Activated CD4-positive, alpha-beta T cell treated with anti-CD3 and anti-CD28 coated beads for 48 hours (primary cell): ENCODE data around the gene LYRM9.
"Not testable (repeated sequence)": the region's sequence is repeated elsewhere in the genome, so short reads cannot be mapped to it uniquely, and the experiment has no call there.

Experiments
- DNase-seq: peaks from one replicate; pipeline ENCODE4 v3.0.0-alpha.2; 2020

Gene LYRM9

DNA sequence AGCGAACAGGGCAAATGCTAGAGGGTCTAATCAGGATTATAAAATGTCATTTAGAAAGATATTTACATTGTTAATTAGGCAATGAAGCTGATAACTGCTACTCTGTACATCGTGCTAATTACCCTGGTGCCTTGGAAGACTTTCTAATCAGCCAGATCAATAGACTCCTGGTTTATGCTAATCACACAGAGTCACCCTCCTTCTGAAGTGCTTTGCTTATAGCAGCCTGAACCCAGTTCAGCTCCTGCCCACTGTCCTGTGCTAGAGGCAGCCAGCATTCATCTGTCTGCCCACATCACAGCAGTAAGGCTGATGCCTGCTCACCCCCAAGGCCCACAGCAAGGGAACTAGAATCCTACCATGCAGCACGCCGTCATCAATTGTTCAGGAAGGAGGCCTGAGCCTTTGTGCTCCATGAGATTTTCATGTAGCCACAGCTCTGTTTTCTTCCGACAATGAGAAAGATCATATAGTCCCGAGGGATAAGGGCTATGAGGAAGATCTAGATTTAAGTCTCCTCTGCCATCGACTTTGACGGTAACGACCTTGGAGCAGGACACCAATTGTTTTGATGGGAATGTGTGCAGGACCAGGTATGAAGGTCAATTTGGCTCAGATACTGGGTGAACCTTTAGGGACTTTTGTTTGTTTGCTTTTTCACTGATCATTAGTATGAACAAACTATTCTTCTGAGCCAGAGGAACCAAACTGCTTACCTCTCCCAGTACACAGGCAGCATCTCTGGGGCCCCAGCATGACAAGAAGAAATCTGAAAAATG lies 12.5 kb upstream of the LYRM9 start:
- DNase-seq, result no peak

DNA sequence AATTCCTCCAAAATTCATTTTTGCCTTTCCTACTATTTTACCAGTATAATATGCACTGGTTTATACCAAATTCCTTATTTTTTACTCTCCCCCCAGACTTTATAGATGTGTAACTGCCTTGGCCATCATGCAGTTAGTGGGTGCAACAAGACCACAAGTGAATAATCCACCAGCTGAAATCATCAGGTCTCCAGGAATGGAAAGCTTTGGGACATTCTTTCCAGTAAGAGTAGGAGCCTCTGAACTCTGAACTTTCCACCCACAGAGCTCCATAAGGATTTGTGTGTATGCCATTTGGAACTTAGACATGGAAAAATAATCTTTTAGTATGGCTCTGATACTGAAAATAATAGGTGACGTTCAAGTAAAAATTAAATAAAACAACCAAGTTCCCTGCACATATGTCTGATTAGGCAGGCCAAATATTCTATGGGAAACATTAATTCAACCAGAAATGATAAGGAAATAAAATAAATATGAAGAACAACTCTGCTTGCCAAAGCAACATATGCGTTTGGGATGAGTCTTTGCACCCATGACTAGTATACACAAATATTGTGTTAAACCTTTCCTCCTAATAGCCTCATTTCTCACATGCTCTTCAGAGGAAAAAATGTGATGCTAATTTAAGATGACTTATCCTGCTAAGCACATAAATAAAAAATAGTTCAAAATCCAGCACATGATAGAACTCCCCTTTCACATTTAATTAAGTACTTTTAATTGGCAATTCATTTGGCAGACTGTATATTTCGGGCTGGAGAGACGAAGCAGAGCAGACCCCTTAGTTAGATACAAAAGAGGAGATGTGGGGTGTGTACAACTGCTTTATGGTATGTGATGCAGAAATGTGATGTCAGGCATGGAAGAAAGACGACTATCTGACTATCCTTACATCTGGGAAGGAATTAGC lies 11.6 kb upstream of the LYRM9 start:
- DNase-seq, result no peak

DNA sequence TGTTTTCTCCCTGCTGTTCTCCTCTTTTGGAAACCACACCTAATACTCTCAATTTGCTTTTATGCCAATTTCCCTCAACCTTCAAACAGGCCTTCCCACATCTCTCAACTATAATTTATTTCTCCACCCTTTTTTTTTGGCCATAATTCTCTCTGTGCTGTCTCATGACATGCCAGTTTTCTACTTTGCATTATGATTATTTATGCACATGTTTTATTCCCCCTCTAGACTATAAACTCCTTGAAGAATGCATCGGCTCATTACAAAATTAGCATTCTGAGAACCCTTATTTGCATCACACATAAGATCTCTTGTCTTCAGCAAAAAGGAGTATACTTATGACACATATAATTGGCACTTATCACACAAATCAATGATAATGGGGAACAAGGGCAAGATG lies 10.9 kb upstream of the LYRM9 start:
- DNase-seq, result no peak

DNA sequence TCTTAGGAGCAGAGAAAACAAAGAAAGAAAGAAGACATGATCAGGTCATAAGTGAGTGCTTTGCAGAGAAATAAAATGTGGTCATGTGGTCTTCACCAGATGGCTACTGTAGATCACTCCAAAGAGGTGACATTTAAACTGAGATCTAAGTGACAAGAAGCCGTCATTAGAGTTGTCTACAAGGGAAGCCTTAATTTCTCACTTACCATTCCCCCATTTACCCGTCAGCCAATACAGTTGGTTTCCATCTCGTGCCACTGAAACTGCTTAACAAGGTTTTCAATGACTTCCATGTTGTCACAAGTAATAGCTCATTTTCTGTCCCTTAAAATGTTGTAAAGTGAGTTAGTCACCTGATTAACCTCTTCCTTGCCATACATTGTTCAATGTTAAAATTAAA lies 6.4 kb upstream of the LYRM9 start:
- no peak for DNase-seq

DNA sequence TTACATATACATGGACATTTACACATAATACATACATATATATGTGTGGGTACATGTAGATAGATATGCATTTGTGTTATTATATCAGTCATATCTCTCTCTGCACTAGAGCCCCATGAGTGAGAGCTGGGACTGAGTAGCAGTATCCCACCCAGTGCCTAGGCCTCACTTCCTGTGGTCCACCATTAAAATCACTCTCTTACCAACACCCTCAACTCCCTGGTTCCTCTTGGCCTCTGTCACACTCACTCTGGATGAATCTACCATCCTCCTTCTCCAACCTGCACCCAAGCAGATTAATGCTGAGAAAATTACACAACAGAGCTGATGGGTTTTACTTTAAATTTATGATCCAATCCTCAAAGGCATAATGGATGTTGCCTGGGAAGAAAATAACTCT lies 4.9 kb upstream of the LYRM9 start:
- DNase-seq, result no peak

DNA sequence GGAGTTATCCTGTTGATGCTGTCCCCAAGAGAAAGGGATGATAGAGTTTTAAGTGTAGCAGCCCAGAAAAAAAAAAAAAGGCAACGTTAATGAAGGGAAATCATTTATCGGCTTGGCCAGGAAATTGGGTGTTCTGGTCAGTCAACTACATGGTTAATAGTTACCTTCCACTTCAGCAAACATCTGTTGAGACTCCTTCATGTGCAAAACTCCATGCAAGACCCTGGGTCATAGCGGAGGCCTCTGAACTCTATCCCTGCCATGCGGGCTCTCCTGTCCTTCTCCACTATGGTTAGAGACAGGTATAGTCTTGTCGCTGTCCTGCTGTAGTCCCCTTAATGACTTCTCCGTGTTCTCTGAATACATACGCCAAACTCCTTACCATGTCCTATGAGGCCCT lies 3.5 kb upstream of the LYRM9 start:
- DNase-seq, result no peak

DNA sequence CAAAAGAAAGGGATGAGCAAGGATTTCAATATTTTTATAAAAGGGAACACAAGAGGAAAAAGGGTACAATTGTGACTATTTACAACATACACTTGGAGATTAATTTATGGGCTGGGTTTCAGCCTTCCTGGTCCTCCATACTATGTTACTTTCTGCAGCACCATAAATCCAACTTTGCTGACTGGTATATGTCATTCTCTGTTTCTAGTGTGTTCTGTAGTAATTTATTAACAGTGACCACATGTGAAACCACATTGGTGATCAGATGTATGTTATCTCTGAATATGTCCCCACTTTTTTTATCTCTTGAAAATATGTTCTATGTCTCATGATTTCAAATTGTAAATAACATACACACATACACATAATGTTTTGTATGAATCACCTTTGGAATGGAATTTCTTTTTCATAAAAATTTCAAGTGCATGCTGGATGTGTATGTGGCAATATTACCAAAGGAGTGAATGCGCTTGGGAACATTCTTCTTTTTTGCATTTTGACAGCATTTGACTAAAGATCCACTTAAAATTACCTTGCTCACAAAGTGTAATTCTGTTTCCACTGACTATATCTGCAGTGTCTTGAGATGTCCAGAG lies 2.9 kb upstream of the LYRM9 start:
- no peak for DNase-seq

DNA sequence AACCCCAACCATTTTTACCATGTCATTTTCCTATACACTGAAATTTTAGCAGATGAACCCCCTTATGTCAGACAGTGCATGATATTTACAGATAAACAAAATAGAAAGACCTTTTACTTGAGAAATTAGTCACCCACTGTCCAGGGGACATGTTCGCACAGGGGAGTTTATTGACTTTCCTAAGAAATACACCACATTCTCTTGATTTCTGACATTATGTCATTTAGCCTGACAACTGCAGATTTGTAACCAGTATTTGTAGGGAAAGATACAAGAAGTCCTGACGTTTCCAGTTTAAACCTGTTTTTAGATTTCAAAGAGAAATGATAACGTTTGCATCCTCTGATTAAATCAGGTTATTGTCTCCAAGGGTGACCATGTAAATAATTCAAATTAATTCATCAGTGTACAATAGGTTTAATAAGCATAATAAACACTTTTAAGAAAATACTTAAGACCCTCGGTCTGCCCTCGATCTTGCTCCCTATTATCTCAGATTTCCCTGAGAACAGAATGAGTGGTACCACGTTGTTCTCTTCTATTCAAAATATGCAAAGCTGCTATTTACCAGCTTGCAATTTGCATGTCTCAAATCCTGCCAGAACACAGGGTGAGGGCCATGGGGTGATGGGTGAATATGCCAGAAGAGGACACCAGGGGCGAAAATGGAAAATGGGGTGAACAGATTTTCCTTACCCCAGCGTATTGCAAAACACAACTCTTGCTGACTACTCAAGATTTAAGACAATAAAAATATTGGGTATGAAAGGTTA lies 2.1 kb upstream of the LYRM9 start:
- no peak for DNase-seq

DNA sequence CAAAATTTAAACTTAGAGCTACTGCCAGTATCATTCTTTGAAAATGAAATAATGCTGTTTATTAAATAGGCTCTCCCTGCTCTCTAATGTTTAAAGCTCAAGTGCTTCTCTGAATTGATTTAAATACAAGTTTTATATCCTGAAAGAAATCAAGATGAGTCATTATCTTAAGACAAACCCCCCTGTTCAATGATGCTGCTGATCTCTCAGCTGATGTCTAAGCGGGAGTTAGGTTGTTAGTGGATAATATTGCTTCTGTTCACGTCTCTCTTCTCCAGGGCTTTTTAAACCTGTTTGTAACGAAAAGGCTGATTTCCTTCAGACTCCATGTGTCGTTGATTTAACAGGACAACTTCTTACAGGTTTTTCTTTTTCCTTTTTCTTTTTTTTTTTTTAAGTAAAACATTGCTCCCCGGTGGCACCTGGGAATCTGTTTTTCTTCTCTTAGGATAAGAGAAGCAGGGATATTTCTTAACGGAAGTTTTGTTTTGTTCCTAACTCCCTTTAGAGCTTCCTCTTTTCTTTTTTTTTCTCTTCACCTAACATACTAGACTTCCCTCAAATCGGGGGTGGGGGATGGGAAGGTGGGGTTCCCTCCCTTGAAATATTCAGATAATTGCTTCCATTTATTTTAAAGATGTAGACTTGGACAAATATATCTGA lies 807 bp upstream of the LYRM9 start:
- DNase-seq, result no peak

DNA sequence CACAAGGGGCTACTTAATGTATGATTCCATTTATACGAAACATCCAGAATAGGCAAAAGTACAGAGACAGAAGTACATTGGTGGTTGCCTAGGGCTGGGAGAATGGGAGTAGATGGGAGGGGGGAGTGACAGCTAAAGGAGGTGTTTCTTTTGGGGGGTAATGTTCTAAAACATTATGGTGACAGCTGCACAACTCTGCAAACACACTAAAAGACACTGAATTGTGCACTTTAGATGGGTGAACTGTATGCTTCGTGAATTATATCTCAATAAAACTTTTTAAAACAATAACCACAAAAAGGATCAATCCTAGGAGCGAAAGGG lies 661 bp downstream of the LYRM9 start:
- no peak for DNase-seq

DNA sequence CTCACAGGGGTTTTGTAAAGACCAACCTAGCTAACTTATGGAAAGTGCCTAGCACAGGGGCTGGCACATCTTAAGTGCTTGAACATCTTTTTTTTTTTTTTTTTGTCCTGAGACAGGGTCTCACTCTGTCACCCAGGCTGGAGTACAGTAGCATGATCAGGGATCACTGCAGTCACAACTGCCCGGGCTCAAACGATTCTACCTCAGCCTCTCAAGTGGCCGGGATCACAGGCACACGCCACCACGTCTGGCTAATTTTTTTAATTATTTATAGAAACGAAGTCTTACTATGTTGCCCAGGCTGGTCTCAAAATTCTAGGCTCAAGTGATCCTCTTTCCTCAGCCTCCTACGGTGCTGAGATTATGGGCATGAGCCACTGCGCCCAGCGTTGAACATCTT lies 1.3 kb downstream of the LYRM9 start:
- no peak for DNase-seq

DNA sequence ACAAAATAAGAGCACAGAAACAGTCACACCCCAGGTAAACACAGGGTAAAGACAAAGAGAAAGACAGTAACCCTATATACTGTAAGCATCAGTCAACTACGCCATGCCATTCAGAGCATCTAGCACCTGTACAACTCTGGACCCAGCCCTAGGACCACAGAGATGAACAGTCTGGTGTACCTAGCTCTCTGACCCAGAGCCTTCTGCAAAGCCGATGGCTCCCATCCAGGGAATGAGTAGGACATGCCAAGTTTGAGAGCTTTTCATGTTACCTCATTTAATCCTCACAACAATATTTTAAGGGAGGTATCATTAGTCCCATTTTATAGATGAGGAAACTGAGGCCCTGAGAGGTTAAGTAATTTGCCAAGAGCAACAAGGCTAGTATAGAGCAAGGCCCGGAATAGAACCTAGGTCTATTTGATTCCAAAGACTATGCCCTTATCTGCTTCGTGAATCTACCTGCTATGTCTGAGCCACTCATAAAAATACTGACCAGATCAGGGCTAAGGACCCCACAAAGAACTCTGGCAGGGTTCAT lies 3.4 kb downstream of the LYRM9 start:
- DNase-seq, result no peak

DNA sequence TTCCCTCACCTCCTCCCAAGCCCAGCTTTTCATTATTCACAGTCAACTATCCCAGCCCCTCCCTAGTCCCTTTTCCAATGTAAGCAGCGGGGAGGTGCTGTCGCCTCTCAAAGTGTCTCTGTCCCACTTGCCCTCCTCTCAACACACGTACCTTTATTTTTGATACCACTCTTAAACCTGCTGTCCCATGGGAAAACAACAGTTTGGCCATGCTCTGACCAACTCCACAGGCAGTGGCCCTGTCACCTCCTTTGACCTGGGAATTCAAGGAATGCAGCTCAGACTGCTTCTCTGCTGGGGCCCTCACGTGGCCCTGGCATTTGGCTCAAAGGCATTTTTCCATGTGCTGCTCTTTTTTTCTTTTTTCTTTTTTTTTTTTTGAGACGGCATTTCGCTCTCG lies 4.2 kb downstream of the LYRM9 start:
- DNase-seq, result no peak

DNA sequence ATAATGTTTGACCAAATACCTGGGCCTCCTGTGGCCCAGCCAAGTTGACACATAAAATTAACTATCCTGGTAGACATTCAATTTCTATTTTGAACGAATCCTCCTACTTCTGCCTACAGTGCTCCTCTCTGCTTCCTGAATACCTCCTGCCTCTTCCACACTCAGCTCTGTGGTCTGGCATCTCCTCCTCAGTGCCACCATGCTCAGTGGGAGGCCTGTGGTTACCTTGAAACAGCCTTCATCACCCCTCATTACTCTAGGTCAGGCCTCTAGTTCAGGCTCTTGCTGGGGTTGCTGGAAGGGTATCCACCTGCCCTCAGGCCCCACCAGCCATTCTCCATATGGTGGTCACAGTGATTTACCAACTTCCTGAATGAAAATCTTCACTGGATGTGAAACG lies 5.1 kb downstream of the LYRM9 start:
- no peak for DNase-seq

DNA sequence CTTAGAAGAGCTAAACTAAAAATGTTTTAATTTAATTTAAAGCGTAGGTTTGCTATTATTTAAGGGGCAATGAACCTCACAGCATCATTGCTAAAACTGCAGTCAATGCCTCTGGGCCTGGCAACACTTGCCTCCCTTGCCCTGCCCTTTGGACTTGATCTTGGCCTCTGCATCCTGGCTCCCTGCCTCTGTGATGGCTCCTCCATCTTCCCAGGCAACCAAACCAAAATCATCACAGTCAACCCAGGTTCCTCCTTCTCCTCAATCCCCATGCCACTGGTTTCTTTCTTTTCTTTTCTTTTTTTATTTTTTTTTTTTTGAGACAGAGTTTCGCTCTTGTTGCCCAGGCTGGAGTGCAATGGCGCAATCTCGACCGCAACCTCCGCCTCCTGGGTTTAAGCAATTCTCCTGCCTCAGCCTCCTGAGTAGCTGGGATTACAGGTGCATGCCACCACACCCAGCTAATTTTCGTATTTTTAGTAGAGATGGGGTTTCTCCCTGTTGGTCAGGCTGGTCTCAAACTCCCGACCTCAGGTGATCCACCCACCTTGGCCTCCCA lies 6.7 kb downstream of the LYRM9 start:
- DNase-seq, result not testable (repeated sequence)

DNA sequence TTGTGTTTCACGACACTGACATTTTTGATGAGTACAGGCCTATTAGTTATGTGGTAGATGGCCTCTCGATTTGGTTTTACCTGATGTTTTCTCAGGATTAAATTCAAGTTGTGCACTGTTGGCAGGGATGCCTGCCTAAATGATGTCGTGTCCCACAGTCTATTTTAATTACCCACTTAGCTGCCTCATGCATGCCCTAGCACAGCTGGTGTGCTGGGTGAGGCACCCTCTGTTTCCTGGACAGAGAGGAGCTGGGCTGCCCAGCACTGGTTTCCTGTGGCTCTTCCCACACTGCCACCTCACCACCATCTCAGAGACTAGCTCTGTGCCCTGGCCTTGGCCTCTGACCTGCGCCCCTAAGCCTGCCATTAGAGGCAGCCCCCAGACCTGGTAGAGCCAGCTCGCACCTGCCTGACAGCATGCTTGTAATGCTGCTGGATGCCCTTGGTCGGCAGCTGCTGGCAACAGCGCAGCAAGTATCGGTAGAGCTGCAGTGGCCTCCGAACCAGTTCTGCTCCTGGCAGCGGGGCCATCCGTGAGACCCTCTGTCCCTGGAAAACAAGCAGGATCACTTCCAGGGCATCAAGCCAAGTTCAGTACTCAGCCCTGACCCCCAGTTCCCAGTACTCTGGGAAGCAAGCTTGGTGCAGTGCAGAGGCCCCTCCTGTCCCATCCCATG lies 10.9 kb downstream of the LYRM9 start:
- no peak for DNase-seq

DNA sequence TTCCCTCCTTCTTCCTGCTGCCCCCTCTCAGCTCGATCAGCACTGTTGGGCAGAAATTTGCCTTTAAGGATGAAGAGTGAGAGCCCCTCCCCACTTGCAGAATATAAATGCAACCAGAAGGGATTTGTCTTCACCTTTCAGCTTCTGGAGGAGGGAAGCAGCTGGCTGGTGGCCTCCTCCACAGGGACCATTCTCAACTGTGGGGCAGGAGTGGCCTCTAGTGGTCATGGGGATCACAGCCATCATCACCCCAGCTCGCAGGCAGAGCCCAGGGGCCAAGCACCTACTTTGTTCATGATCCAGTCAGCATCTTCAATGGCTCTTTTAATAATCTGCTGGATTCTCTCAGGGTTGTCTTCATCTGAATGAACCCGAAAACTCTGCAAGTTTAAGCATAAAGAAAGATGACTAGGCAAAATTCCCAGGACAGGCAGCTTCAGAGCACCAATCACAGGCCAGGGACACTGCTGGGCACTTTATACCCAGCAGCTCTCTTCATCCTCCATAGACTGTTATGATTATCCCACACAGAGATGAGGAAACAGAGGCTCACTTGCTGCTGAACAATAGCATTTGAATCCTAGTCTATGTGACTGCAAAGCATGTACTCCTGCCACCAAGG lies 13.1 kb downstream of the LYRM9 start:
- DNase-seq, result peak; percentile 83

DNA sequence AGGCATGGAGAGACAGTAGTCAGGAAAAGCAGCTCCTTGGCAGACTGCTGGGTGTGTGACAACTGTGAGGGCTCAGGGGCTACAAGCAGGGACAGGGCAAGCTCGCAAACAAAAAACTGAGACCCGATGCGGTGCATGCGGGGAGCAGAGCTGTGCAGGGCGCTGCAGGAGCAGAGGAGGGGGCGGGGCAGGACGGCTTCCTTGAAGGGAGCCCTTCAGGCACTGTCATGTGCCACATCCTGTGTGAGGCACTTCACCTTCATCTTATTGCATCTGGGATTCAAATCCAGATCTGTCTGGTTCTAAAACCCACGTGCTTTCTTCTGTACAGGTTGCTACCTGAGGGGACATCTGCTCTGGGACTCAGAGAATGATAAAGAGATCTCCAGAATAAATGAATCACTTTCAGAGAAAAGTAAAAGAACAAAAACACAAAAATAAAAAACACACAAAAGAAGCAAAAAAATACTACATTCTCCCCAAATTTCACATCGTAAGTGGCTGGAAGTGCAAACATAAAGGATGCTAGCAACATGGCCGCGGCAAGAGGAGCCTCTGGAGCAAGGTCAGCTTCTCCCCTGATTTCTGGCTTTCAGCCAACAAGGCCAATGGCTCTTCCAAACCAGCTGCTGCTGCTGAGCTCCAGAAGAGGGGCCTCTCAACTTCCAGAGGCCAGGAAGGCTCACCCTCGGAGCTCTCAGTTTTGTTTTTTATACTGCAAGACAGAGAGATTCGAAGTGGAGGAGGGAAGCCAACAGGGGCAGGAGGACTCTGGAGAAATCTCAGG lies 14.2 kb downstream of the LYRM9 start:
- peak; percentile 66 for DNase-seq

DNA sequence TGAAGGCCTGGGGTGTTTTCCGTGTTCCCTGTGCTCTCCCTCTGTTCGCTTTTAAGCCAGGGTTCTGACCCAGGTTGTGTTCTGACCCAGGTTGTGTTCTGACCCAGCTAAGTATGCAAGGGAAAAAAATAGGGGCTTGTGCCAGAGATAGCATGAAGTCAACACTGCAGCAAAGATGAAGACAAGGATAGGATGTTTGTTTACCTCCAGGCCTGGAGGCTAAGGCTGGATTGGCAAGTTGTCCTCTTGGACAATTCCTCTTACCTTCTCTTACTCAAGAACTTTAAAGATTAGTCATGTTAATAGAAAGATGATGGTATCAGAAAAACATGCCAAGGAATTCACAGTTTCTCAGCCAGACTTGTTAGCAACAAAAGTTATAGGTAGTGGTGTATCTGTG lies 19.4 kb downstream of the LYRM9 start:
- no peak for DNase-seq

DNA sequence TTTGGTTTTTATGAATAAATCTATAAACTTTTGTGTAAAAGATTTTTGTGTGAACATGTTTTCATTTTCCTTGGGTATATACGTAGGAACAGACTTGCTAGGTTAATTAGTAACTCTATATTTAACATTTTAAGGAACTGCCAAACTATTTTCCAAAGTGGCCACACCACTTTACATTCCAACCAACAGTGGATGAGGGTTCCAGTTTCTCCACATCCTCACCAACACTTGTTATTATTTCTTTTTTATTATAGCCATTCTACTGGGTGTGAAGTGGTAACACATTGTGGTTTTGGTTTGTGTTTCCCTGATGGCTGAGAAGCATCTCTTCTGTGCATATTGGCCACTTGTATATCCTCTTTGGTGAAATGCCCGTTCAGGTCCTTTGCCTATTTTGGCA lies 20.0 kb downstream of the LYRM9 start:
- no peak for DNase-seq
